Measurements from ENCODE around the gene PTPRF. TPM values are rescaled to one million over a fixed set of nuclear protein-coding genes. Genes with fewer than 3 reads are reported as not detected.

The PTPRF gene
- total and polyA plus RNA-seq, 10 donors = 2.7 to 25.0 (median 10.8) TPM

GRCh38 chr1:43565600-43566360 lies 35.1 kb downstream of the PTPRF start:
- Histone ChIP-seq H3K4me3 (peak overlapping the region; percentile 28 to 71 (median 44)), H3K4me1 (peaks cover 6 to 23% (median 18%) of the 10 kb centered on the region in 6 donors), H3K36me3 (no peaks in the 10 kb centered on the region), H3K27ac (no peak overlapping the region), H3K27me3 (replicated peaks in 1 of 7) (peaks cover 0 to 19% (median 9%) of the 10 kb centered on the region in 7 donors), H3K9me3 (no peaks in the 10 kb centered on the region)
- 6 to 15% (median 11%) methylated on average over 27 to 62 of the region's 62 CpGs for WGBS, 5 donors
- TF ChIP-seq POLR2AphosphoS5 (IDR thresholded peaks at IDR 0.05) (peak in 2 of 3 donors; percentile 53 to 60), POLR2A (IDR thresholded peaks at IDR 0.05) (no peak)
- DNase-seq = peak; percentile 85
- intact Hi-C loops (cut with DNase I; ENCODE audit: low total_unique reads) = no loop called here

DNA sequence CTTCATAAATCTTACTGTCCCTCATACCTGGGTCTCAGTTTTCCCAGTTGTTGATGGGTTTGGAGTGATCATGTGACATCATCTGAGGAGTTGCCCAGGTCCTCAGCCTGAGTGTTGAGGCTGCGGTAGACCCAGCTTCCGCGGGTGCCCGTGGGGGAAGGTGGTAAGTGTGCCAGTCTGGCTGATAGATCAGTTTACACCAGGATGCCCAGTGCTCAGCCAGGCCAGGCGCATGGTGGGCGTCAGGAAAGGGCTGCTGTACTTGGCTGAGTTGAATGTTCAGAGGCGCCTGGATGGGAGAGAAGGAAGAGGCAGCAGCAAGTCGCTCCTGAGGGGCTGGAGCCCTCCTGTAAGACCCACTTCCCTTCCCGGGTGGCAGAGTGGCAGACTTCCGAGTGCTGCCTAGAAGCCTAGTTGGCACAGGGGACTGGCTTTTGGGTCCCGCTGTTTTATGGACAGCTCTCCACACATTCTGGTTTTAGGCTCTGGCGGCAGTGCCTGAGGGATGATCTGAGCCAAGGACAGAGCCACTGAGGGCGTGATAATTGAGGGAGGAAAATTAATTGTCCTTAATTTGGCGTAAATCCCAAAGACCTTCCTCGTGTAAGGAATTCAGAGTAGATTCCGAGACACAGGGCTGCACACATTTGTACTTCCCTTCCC lies 35.8 kb downstream of the PTPRF start:
- no peak for TF ChIP-seq POLR2A (IDR thresholded peaks at IDR 0.05)
- TF ChIP-seq POLR2AphosphoS5 (IDR thresholded peaks at IDR 0.05) = no peak
- TF ChIP-seq, protein P1, sequence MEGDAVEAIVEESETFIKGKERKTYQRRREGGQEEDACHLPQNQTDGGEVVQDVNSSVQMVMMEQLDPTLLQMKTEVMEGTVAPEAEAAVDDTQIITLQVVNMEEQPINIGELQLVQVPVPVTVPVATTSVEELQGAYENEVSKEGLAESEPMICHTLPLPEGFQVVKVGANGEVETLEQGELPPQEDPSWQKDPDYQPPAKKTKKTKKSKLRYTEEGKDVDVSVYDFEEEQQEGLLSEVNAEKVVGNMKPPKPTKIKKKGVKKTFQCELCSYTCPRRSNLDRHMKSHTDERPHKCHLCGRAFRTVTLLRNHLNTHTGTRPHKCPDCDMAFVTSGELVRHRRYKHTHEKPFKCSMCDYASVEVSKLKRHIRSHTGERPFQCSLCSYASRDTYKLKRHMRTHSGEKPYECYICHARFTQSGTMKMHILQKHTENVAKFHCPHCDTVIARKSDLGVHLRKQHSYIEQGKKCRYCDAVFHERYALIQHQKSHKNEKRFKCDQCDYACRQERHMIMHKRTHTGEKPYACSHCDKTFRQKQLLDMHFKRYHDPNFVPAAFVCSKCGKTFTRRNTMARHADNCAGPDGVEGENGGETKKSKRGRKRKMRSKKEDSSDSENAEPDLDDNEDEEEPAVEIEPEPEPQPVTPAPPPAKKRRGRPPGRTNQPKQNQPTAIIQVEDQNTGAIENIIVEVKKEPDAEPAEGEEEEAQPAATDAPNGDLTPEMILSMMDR (IDR thresholded peaks at IDR 0.05 in 8 of 11, conservative IDR thresholded peaks at IDR 0.05 in 3 of 11) = no peak
- no peaks in the 10 kb centered on the region for H3K36me3 ChIP-seq
- peak overlapping the region in 3 of 8 donors; percentile 42 to 71 (median 54) for H3K4me3 ChIP-seq
- 88 to 94% (median 92%) methylated on average over 16 of the region's 16 CpGs for WGBS, 5 donors
- H3K9me3 ChIP-seq = no peaks in the 10 kb centered on the region
- intact Hi-C loops (cut with DNase I; ENCODE audit: low total_unique reads) = no loop called here
- H3K27ac ChIP-seq = no peak overlapping the region
- peaks cover 6 to 23% (median 18%) of the 10 kb centered on the region in 6 donors for H3K4me1 ChIP-seq
- no peak for DNase-seq
- H3K27me3 ChIP-seq (replicated peaks in 1 of 7) = peaks cover 0 to 19% (median 9%) of the 10 kb centered on the region in 7 donors

DNA sequence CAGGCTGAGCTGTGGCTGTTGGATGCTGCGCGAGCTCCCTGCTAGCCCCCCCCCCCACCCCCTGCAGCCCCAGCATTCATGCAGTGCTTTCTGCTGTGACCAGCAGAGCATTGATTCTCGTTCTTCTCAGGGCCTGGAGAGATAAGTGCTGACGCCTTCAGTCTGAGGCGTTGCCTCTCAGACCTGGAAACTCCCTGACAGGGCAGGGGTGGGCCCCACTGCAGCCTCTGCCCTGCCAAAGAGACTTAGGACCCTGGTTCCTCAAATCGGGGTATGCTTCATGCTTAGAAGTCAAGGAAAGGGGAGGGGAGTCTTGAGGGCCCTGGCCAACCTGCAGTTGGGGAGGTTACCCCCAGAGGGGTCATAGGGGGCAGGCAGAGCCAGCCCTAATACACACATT lies 38.5 kb downstream of the PTPRF start:
- no peak overlapping the region for H3K27ac ChIP-seq
- WGBS, 5 donors = 51 to 60% (median 54%) methylated on average over 5 to 6 of the region's 6 CpGs
- intact Hi-C loops (cut with DNase I; ENCODE audit: low total_unique reads) = no loop called here
- no peak for DNase-seq
- H3K4me1 ChIP-seq = peaks cover 6 to 22% (median 17%) of the 10 kb centered on the region in 6 donors
- no peaks in the 10 kb centered on the region for H3K9me3 ChIP-seq
- peaks cover 0 to 19% (median 9%) of the 10 kb centered on the region in 7 donors for H3K27me3 ChIP-seq (replicated peaks in 1 of 7)
- TF ChIP-seq, protein P1 (IDR thresholded peaks at IDR 0.05 in 8 of 11, conservative IDR thresholded peaks at IDR 0.05 in 3 of 11) = no peak
- TF ChIP-seq POLR2A (IDR thresholded peaks at IDR 0.05) = no peak
- no peaks in the 10 kb centered on the region for H3K36me3 ChIP-seq
- H3K4me3 ChIP-seq = no peak overlapping the region

GRCh38 chr1:43570277-43570676 lies 39.6 kb downstream of the PTPRF start:
- H3K36me3 ChIP-seq = no peaks in the 10 kb centered on the region
- peaks cover 2 to 12% (median 10%) of the 10 kb centered on the region in 6 donors for H3K4me1 ChIP-seq
- H3K27ac ChIP-seq = no peak overlapping the region
- peaks cover 0 to 15% (median 8%) of the 10 kb centered on the region in 7 donors for H3K27me3 ChIP-seq (replicated peaks in 1 of 7)
- H3K4me3 ChIP-seq = no peak overlapping the region
- 83 to 94% (median 84%) methylated on average over 7 to 9 of the region's 9 CpGs for WGBS, 5 donors
- no peaks in the 10 kb centered on the region for H3K9me3 ChIP-seq
- no peak for TF ChIP-seq POLR2AphosphoS5 (IDR thresholded peaks at IDR 0.05)
- TF ChIP-seq, protein P1 (IDR thresholded peaks at IDR 0.05 in 8 of 11, conservative IDR thresholded peaks at IDR 0.05 in 3 of 11) = no peak
- no peak for TF ChIP-seq POLR2A (IDR thresholded peaks at IDR 0.05)
- DNase-seq = no peak
- intact Hi-C loops (cut with DNase I; ENCODE audit: low total_unique reads) = no loop called here

Measured in spleen (tissue), 11 donors.